Measurements from ENCODE around the gene DUS3L.

The DUS3L gene

DNA sequence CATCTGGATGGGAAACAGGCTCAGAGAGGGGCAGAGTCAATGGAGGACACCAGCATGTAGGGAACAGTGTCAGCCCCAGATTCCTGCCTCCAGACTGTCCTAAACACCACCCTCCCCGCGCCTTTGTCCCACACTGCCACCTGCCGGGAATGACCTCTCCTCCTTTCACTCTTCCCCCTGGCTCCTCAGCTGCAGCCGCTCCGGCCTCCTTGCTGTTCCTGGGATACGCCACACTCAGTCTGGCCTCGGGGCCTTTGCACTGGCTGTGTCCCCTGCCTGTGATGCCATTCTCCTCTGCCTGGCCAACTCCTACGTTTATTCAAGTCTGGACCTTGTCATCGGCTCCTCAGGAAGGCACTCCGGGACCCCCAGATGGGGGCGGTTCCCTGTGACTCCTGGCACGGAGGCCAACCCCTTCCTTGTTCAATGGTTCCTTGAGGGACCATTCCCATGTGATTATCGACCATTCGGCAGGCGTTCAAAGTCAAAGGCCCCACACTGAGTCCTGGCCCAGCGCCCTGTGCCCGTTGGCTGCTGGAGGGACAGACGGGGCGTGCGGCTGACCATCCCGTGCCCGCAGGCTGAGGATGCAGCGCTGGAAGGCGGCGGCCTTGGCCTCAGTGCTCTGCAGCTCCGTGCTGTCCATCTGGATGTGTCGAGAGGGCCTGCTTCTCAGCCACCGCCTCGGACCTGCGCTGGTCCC lies 32.8 kb upstream of the DUS3L start:
- Mint-ChIP-seq H3K27me3 (ENCODE audit: low read depth, poor library complexity) (peaks cover 7% of the 10 kb centered on the region), H3K4me3 (no peak overlapping the region), H3K9me3 (no peaks in the 10 kb centered on the region), H3K27ac (no peak overlapping the region), H3K36me3 (ENCODE audit: low read depth) (no peaks in the 10 kb centered on the region), H3K4me1 (peaks cover 14% of the 10 kb centered on the region)
- TF ChIP-seq, protein P1, sequence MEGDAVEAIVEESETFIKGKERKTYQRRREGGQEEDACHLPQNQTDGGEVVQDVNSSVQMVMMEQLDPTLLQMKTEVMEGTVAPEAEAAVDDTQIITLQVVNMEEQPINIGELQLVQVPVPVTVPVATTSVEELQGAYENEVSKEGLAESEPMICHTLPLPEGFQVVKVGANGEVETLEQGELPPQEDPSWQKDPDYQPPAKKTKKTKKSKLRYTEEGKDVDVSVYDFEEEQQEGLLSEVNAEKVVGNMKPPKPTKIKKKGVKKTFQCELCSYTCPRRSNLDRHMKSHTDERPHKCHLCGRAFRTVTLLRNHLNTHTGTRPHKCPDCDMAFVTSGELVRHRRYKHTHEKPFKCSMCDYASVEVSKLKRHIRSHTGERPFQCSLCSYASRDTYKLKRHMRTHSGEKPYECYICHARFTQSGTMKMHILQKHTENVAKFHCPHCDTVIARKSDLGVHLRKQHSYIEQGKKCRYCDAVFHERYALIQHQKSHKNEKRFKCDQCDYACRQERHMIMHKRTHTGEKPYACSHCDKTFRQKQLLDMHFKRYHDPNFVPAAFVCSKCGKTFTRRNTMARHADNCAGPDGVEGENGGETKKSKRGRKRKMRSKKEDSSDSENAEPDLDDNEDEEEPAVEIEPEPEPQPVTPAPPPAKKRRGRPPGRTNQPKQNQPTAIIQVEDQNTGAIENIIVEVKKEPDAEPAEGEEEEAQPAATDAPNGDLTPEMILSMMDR (IDR thresholded peaks at IDR 0.05): no peak
- DNase-seq: no peak

DNA sequence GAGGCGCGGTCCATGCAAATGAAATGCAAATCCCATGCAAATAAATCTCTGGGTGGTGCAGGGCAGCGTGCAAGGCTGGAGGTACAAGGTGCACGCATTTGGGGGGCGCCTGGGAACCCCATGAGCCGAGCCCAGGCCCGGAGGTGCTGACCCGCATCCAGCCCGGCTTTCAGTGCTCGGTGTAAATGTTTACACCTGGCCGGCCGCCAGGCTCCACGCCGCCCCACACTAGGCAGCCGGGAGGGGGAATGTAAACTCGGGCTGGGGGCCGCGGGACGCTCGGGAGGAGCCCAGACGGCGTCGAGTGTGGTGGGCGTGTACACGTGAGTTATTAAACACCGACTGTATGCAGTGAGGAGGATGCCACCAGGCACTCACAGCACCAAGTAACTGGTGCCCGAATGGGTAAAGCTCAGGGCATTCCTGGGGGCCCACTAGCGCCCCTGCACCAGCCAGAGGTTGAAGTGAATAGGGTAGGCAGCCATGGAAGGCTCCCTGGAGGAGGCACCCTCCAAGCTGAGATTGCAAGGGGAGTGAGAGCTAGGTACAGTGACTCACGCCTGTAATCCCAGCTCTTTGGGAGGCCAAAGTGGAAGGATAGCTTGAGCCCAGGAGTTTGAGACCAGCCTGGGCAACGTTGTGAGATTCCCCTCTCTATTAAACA lies 31.4 kb upstream of the DUS3L start:
- H3K4me3 Mint-ChIP-seq: no peak overlapping the region
- H3K27me3 Mint-ChIP-seq (ENCODE audit: low read depth, poor library complexity): peaks cover 7% of the 10 kb centered on the region
- DNase-seq: no peak
- TF ChIP-seq, protein P1 (IDR thresholded peaks at IDR 0.05): no peak
- no peaks in the 10 kb centered on the region for H3K9me3 Mint-ChIP-seq
- H3K27ac Mint-ChIP-seq: no peak overlapping the region
- peaks cover 13% of the 10 kb centered on the region for H3K4me1 Mint-ChIP-seq
- H3K36me3 Mint-ChIP-seq (ENCODE audit: low read depth): no peaks in the 10 kb centered on the region

DNA sequence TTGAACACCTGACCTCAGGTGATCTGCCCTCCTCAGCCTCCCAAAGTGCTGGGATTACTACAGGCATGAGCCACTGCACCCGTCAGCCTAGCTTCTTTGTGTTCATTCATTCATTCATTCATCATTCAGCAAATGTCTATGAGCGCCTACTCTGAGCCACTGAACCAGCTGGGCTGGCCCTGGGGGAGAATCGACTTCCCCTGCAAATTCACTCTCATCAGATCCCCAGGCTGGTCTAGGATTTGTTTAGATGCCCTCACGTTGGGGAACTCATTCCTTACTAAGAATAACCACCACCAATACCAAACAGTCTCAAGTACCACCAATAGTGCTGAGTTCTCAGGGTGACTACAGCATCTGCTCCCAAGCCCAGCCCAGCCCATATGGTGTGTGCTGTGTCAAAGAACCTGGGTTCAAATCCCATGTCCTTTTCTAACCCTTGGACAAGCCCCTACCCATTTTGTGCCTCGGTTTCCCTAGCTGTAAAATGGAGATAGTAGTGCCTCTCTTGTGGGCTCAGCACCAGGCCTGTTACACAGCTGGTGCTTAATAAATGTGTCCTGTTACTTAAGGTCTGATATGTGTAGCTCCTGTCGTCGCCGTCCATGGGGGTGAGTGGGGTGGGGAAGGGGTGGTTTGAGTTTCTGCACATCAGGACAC lies 30.7 kb upstream of the DUS3L start:
- H3K27me3 Mint-ChIP-seq (ENCODE audit: low read depth, poor library complexity): peaks cover 10% of the 10 kb centered on the region
- TF ChIP-seq, protein P1 (IDR thresholded peaks at IDR 0.05): no peak
- H3K36me3 Mint-ChIP-seq (ENCODE audit: low read depth): no peaks in the 10 kb centered on the region
- no peak overlapping the region for H3K4me3 Mint-ChIP-seq
- peaks cover 6% of the 10 kb centered on the region for H3K4me1 Mint-ChIP-seq
- no peak for DNase-seq
- H3K27ac Mint-ChIP-seq: no peak overlapping the region
- H3K9me3 Mint-ChIP-seq: no peaks in the 10 kb centered on the region

DNA sequence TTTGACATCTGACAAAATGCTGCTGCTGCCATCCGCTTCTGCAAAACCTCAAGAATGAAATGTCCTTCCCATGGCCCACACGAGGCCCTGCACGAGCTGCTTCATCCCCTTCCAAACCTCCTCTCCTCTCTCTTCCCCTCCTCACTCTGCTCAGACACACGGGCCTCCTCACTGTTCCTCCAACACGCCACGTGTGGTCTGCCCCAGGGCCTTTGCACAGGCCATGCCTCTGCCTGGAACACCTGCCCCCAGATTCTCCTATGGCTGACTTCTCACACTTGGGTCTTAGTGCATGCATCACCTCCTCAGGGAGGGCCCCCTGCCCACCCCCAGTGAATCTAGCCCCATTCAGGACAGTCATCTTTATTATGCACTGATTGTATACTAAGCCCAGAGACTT lies 29.8 kb upstream of the DUS3L start:
- H3K4me1 Mint-ChIP-seq: no peaks in the 10 kb centered on the region
- H3K36me3 Mint-ChIP-seq (ENCODE audit: low read depth): no peaks in the 10 kb centered on the region
- TF ChIP-seq, protein P1 (IDR thresholded peaks at IDR 0.05): no peak
- no peak overlapping the region for H3K4me3 Mint-ChIP-seq
- no peak for DNase-seq
- no peaks in the 10 kb centered on the region for H3K9me3 Mint-ChIP-seq
- H3K27me3 Mint-ChIP-seq (ENCODE audit: low read depth, poor library complexity): peaks cover 16% of the 10 kb centered on the region
- no peak overlapping the region for H3K27ac Mint-ChIP-seq

DNA sequence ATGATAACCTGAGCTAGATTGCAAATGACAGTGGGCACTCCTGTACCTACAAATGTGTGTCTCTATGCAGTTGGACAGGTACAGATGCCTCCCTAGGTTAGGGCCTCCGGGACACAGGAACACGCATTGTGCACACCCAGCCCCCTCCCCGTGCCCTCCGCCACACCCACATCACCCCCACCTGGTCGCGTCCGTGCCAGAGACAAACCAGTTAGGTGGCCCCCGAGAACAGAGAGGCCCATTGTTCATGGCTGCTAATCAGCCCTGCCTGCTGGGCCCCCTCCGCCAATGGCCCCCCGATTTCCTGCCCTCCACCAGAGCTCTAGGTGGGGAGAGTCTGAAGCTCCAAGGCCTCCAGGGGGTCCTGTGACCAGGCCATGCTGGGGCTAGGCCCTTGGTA lies 27.6 kb upstream of the DUS3L start:
- H3K27me3 Mint-ChIP-seq (ENCODE audit: low read depth, poor library complexity): peaks cover 23% of the 10 kb centered on the region
- TF ChIP-seq, protein P1 (IDR thresholded peaks at IDR 0.05): no peak
- no peaks in the 10 kb centered on the region for H3K36me3 Mint-ChIP-seq (ENCODE audit: low read depth)
- H3K4me1 Mint-ChIP-seq: peaks cover 10% of the 10 kb centered on the region
- H3K4me3 Mint-ChIP-seq: no peak overlapping the region
- no peak overlapping the region for H3K27ac Mint-ChIP-seq
- H3K9me3 Mint-ChIP-seq: no peaks in the 10 kb centered on the region
- DNase-seq: no peak

Measured in nephron progenitor cell (in vitro differentiated cells).